Measurements from ENCODE around the gene LAMA5. TPM values are rescaled to one million over a fixed set of nuclear protein-coding genes. Genes with fewer than 3 reads are reported as not detected.

The LAMA5 gene
- total and polyA plus RNA-seq, 2 donors (not counting 1 experiment from before 2014, with no cell fraction given) = 52.9 to 83.5 TPM

DNA sequence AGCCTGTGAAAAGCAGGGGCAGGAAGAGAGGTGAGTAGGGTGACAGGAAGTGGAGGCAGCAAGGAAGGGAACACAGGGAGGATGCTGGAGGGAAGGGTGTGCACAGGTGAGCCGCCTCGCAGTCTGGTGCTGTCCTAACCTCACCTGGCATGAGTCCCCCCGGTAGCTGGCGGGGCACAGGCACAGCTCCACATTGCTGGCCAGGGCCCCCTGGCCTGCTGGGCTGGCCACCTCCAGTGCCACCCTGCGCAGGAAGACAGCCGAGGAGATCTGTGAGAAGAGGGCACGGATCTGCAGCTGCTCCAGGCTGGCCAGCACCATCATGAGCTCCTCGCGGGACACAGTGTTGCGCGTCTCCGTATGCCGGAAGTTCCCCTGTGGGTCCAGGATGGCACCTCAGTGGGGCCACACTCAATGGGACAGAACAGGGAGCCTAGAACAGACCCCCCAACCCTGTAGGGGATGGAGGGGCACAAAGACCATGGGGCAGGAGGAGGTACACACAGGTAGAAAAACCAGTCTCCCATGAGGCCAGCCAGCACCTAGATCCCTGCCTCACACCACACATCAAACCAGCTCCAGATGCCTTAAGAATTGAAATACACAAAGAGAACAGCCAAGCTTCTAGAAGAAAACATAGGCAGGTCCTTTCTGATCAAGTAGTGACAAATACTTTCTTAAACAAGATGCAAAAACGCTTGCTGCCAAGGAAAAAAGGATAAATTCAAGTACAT lies 41.8 kb downstream of the LAMA5 start:
- no peak overlapping the region for H3K4me3 Mint-ChIP-seq
- CTCF ChIA-PET = no interaction called here
- POLR2A ChIA-PET = no interaction called here
- H3K27ac ChIP-seq (ENCODE audit: low read length in 2 of 2) = no peak overlapping the region
- no peak overlapping the region for H3K27ac Mint-ChIP-seq
- H3K36me3 ChIP-seq (replicated peaks in 1 of 2; ENCODE audit: control extremely low read depth in 1 of 2, control insufficient read depth in 1 of 2, extremely low read depth in 1 of 2, insufficient read depth in 2 of 2, low read length in 1 of 2) = peaks cover 0 to 40% of the 10 kb centered on the region in 2 experiments
- no peaks in the 10 kb centered on the region for H3K79me2 ChIP-seq (ENCODE audit: control insufficient read depth, insufficient read depth, low read length)
- TF ChIP-seq EZH2 (IDR thresholded peaks at IDR 0.05; ENCODE audit: borderline replicate concordance, insufficient read depth, low read depth, low read length, poor library complexity, severe bottlenecking) (no peak), CTCF (IDR thresholded peaks at IDR 0.05) (no peak)
- no peaks in the 10 kb centered on the region for H3K9me3 Mint-ChIP-seq (ENCODE audit: insufficient read depth)
- no peaks in the 10 kb centered on the region for H3K27me3 Mint-ChIP-seq
- no peak overlapping the region for H3K9ac ChIP-seq (ENCODE audit: low read length)
- no peaks in the 10 kb centered on the region for H3K4me1 ChIP-seq (ENCODE audit: control insufficient read depth in 2 of 2, insufficient read depth in 2 of 2, low read length in 2 of 2)
- H4K20me1 ChIP-seq (ENCODE audit: control insufficient read depth, insufficient read depth, low read length, poor library complexity, severe bottlenecking) = no peaks in the 10 kb centered on the region
- no peak overlapping the region for H2AFZ ChIP-seq (ENCODE audit: insufficient read depth, low read depth, low read length, poor library complexity, severe bottlenecking)
- DNase-seq = no peak
- H3K9me3 ChIP-seq (ENCODE audit: control extremely low read depth in 1 of 3, control insufficient read depth in 2 of 3, insufficient read depth in 1 of 3, low read length in 2 of 3) = no peaks in the 10 kb centered on the region
- no peaks in the 10 kb centered on the region for H3K4me1 Mint-ChIP-seq
- WGBS (ENCODE audit: insufficient coverage) = 91% methylated on average over 13 of the region's 14 CpGs
- no peak overlapping the region for H3K4me2 ChIP-seq (replicated peaks; ENCODE audit: low read depth, low read length, poor library complexity, severe bottlenecking)
- no peaks in the 10 kb centered on the region for H3K27me3 ChIP-seq (replicated peaks in 1 of 4; ENCODE audit: control extremely low read depth in 1 of 4, control insufficient read depth in 3 of 4, insufficient read depth in 4 of 4, low read length in 3 of 4)
- no peak overlapping the region for H3K4me3 ChIP-seq (ENCODE audit: control extremely low read depth in 1 of 5, extremely low read depth in 1 of 5, insufficient read depth in 1 of 5, low read depth in 2 of 5, low read length in 4 of 5)
- no peak for ATAC-seq (ENCODE audit: low read depth)
- intact Hi-C loops (cut with micrococcal nuclease) = no loop called here

GRCh38 chr20:62323980-62324906 lies 42.9 kb downstream of the LAMA5 start:
- no peak overlapping the region for H3K27ac Mint-ChIP-seq

More at GRCh38 chr20:62323980-62324906, 42.9 kb downstream of the LAMA5 start:
- ATAC-seq (ENCODE audit: low read depth) (no peak), DNase-seq (no peak)
- peaks cover 0 to 29% of the 10 kb centered on the region in 2 experiments for H3K36me3 ChIP-seq (replicated peaks in 1 of 2; ENCODE audit: control extremely low read depth in 1 of 2, control insufficient read depth in 1 of 2, extremely low read depth in 1 of 2, insufficient read depth in 2 of 2, low read length in 1 of 2)
- H3K27me3 ChIP-seq (replicated peaks in 1 of 4; ENCODE audit: control extremely low read depth in 1 of 4, control insufficient read depth in 3 of 4, insufficient read depth in 4 of 4, low read length in 3 of 4) = no peaks in the 10 kb centered on the region
- no peaks in the 10 kb centered on the region for H3K4me1 Mint-ChIP-seq
- CTCF ChIA-PET = no interaction called here
- H3K4me2 ChIP-seq (replicated peaks; ENCODE audit: low read depth, low read length, poor library complexity, severe bottlenecking) = no peak overlapping the region
- WGBS (ENCODE audit: insufficient coverage) = 91% methylated on average over 25 of the region's 25 CpGs
- H3K9ac ChIP-seq (ENCODE audit: low read length) = no peak overlapping the region
- no peaks in the 10 kb centered on the region for H3K4me1 ChIP-seq (ENCODE audit: control insufficient read depth in 2 of 2, insufficient read depth in 2 of 2, low read length in 2 of 2)
- H3K79me2 ChIP-seq (ENCODE audit: control insufficient read depth, insufficient read depth, low read length) = no peaks in the 10 kb centered on the region
- no peaks in the 10 kb centered on the region for H3K9me3 Mint-ChIP-seq (ENCODE audit: insufficient read depth)
- intact Hi-C loops (cut with micrococcal nuclease) = no loop called here
- no peak overlapping the region for H3K27ac ChIP-seq (ENCODE audit: low read length in 2 of 2)
- TF ChIP-seq EZH2 (IDR thresholded peaks at IDR 0.05; ENCODE audit: borderline replicate concordance, insufficient read depth, low read depth, low read length, poor library complexity, severe bottlenecking) (no peak), CTCF (IDR thresholded peaks at IDR 0.05) (no peak)
- H3K9me3 ChIP-seq (ENCODE audit: control extremely low read depth in 1 of 3, control insufficient read depth in 2 of 3, insufficient read depth in 1 of 3, low read length in 2 of 3) = no peaks in the 10 kb centered on the region
- no peak overlapping the region for H2AFZ ChIP-seq (ENCODE audit: insufficient read depth, low read depth, low read length, poor library complexity, severe bottlenecking)
- POLR2A ChIA-PET = no interaction called here
- no peaks in the 10 kb centered on the region for H3K27me3 Mint-ChIP-seq
- no peak overlapping the region for H3K4me3 ChIP-seq (ENCODE audit: control extremely low read depth in 1 of 5, extremely low read depth in 1 of 5, insufficient read depth in 1 of 5, low read depth in 2 of 5, low read length in 4 of 5)
- no peaks in the 10 kb centered on the region for H4K20me1 ChIP-seq (ENCODE audit: control insufficient read depth, insufficient read depth, low read length, poor library complexity, severe bottlenecking)
- H3K4me3 Mint-ChIP-seq = no peak overlapping the region

Data from B cell (primary cell).